Pons (tissue), 1 donor: ENCODE measurements around the gene PGM2L1.
"Not testable (repeated sequence)": the region's sequence is repeated elsewhere in the genome, so short reads cannot be mapped to it uniquely, and the experiment has no call there.

Experiments
- DNase-seq: peaks from one replicate; pipeline ENCODE4 v3.0.0-alpha.2; 2016; ENCODE audit warnings: low spot score

The PGM2L1 gene

DNA sequence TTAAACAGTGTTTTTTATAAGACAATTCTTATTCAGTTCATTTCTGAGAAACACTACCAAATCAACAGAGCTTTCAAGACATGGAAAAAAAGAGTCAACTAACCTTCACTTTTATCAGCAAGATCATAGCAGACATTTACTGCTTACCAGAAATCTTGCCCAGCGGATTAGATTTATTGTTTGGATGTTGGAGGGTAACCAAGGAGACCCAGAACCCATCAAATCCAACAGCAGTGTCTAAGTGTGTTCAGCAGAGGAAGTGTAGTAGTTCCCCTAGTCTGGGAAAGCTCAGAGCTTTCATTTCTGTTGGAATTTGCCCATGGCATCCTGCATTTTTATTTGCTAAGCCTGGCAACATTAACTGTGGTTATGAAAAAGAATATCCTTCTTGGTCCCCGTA is 2.4 kb upstream of the PGM2L1 start:
- DNase-seq = no peak

DNA sequence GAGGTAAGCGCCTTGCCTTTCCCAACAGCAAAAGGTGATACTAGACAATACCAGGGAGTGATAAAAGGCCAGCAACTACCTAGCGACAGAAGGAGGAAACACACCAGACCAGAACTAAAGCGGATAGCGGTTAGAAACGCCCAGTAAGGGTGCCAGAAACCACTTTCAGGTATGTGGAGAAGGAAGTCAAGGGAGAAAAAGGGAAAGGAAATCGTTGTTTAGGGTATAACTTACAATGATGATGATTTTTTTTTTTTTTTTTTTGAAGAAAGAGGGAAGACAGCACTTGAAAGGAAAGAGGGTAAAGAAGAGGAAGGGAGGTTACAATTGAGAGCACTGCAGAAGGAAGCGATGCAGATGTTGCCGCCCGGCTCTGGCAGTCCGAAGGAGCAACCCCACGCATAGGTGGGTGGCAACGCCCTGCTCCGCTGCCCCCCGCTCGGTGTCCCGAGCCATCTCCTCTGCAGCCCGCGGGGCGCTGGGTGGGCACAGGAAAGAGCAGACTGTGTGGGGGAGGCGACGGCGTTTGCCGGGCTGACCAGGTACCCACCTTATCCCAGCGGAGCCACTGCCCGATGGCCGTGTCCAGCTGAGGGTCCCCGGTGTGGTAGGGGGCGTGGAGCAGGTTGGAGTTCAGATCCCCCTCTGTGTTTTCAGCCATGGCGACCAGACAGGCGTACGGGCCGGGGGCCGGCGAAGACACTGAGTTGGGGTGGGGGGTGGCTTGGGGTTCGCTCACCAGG is 561 bp downstream of the PGM2L1 start:
- DNase-seq = no peak

DNA sequence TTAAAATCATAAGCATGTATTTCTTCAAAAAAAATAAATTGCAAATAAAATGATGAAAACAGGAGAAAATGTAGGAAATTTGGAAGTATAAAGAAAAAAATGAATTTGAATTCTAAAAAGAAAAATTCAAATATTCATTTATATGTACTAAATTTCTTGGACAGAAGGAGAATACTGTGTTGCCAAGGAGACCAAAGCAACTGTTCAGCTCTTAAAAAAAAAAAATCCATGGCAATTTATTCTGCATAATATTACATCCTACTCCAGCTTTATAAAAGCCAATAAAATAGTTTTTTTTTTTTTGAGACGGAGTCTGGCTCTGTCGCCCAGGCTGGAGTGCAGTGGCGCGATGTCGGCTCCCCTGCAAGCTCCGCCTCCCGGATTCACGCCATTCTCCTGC is 6.0 kb downstream of the PGM2L1 start:
- no peak for DNase-seq

DNA sequence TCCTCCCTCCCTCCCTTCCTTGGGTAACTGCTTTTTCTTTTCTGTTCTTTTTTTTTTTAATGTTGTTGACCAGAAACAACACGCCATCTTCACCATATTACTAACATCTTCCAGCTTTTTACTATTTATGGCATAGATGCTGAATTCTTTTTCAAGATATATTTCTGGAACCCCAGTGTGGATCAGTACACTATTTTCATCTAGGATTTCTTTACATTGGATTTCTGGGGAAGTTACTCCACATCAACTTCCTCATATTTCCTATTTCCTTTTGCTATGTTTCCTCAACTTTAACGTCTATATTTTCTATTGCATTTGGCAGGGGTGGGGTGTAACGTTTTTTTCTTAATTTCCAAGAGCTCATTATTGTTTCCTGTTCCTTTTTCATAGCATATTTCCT is 7.0 kb downstream of the PGM2L1 start:
- no peak for DNase-seq

DNA sequence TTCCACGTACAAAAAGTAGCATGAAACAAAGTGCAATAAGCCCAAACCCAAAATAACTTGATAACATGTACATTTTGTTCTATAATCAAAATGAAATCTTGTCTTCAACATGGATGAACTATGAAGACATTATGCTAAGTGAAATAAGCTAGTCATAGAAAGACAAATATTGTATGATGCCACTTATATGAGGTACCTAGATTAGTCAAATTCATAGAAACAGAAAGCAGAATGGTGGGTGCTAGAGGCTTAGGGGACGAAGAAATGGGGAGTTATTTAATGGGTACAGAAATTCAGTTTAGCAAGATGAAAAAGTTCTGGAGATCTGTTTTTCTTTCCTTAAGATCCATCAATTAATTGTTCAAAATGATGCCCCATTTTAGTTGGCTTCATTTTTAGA is 7.5 kb downstream of the PGM2L1 start:
- no peak for DNase-seq

DNA sequence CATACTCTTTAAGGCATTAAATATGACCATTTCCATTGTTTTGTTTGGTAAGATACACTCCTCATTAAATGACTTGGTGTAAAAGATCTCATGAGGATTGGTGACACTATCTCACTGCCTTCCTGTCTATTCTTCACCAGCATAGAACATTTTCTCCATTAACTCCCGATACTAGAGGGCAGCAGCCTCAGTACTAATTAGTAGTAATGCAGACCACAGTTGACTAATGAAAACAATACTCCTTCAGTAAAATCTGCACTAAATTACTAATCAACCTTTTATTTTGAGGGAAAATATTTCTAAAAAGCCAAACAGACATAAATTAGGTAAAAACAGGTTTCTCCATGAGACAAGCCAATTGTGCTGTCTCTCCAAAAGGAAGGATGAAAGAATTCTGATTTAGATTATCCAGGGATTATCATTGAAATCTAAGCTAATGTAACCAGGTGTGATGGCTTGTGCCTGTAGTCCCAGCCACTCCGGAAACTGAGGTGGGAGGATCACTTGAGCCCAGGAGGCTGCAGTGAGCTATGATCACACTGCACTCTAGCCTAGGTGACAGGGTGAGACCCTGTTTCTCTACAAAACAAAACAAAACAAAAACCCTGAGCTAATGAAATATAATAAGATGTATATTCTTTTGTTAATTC is 9.4 kb downstream of the PGM2L1 start:
- peak; percentile 85 for DNase-seq

DNA sequence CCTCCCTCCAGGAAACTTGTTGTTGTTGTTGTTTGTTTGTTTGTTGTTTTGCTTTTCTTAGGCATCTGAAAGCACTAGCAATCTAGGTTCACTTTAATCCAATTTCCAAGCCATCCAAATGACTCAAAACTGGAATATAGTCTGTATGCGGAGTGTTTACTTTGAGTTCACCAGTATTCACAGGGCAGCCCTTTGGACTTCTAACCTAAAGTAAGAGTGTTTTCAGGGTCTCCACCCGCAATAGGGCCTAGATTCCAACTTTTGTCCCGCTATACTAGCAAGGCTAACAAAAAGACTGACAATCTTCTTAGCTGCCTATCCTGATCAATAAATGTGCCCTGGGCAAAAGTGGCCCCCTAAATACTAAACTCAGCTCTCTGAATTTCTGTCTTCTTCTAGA is 13.6 kb downstream of the PGM2L1 start:
- no peak for DNase-seq

DNA sequence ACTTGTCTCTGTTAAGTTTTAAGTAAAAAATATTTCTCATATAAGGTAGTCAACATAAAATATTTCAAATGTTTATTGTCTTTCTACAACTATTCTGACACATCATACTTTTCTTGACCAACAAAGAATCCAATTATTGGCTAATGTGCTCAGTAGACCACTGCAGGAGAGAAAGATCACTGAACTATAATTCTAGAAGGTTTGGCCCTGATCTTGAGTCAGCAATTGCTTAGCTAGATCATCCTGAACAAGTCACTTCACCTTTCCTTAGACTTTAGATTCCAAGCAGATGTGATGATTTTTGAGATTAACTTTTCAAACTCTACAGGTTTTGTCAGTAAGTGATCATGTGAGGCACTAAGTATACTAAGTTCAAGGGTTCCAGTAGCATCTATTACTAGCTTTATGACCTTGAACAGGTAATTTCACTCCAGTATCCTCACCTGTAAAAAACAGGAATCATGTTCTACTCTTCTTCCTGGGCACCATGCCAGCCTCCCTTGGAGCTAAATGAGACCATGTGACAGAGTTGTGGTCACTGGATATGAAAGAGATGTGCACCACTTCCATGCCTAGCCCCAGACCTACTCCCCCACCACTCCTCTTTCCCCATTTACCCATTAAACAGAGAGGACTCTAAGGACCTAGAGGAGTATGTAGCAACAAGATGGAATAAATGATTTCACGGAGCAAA is 17.3 kb downstream of the PGM2L1 start:
- DNase-seq = no peak

DNA sequence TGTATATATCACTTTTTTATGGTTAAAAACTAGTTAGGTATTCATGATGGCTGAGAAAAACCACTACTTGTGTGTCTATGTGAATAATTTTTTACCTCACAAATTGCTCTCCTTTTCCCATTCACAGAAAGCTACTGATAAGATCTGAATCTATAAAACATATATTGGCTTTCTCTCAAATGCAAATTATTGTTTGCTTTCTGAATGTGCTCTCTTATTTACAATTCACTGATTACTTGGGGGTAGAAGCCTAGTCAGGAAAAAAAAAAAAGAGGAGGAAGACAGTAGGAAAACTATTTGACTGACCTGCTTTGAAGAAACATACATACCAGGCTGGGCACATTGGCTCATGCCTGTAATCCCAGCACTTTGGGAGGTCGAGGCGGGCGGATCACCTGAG is 20.5 kb downstream of the PGM2L1 start:
- DNase-seq = no peak

DNA sequence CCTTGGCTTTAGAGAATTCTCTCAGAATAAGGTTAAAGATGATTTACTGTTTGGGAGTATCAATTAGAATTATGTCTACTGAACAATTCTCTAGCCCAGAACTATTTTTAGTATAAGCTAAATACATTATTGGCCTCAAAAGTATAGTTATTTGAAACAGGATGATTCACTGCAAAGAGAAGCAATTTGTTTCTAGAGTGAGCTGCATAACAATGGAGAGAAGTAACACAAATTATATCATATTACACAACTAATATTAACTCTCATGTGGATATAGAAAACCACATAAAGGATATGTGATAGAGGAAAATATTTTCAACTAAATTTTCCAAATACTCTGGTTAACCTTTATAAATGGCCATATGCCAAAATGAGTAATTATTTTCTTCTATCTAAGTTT is 24.9 kb downstream of the PGM2L1 start:
- no peak for DNase-seq

DNA sequence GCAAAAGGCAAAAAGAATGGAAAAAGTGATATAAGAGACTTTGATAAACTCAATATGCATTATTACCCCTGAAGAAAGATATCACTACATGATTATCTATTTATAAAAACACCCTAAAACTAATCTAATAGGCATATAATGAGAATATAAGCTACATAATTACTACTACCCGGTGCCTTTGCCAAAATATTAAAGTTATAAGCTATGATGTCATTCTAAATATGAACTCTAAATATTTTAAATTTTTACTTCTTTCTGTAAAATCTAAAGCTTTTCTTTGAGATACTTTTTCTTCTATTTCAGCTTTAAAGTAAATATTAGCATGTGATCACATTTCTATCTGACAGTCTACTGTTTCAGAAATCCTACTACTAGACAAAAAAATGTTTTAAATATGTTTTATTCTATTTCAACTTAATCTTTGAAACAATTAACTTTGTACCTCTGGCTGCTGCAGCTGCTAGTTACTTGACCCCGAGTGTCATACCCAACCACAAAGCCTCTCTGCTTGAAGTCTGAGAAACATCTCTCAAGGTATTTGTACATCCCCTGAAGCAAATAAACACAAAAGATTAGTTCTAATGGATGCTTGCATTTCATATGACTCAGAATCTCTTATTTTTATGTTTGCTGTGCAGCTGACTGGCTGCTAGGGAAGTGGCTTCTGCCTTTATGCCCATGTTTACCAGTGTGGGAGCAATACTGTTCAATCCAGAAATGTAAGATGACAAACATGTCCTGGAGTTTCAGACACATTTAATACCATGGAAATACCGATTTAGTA is 26.8 kb downstream of the PGM2L1 start:
- DNase-seq = no peak

DNA sequence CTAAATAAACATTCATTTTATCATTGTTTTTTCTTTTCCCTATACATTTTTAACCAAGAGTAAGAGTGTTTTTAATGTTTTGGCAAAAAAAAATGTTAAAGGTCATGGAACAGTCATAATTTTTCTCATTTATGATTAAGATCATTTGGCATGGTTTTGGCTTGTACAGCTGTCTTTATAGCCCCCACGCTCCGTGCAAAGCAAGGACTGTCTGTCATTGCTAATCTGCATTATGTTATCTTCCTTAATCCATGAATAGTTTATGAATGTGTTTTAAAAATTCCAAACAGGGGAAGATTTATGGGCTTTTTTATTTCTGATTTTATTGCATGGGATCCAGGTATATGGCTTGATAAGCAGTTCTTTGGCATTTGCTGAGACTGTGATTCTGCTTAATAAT is 28.1 kb downstream of the PGM2L1 start:
- DNase-seq = no peak

DNA sequence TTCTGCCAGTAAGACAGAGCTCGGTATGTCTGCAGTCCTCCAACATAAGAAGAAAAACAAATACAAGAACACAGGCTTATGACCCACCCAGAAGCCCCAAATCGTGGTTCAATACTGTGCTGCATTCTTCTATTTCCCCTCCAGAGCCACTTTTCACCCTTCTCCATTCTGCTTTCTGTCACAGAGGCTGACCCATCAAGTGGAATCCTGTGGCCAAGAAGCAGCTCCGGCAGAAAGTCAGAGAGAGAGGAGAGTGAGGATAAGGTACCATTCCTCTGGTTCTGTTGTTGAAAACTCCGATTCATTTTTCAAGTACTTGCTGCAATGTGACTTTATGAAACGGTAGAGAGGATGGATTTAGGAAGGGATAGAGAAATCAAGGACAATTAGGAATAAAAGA is 30.4 kb downstream of the PGM2L1 start:
- no peak for DNase-seq

DNA sequence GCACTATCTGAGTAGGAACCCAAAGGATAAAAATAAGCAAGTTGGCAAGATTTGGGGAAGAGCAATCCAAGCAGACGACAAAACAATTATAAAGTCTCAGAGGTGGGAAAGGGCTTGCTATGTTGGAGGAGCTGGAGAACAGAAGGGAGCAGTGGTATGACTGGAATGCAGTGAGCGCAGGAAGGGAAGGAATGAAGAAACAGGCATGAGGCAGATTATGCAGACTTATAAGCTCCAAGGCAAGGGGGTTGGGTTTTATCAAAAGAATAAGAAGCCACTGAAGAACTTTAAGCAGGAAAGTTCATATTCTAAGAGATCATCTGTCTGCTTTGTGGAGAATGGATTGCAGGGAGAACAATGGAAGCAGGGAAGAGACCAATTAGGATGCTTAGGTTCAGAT is 31.7 kb downstream of the PGM2L1 start:
- DNase-seq = no peak

DNA sequence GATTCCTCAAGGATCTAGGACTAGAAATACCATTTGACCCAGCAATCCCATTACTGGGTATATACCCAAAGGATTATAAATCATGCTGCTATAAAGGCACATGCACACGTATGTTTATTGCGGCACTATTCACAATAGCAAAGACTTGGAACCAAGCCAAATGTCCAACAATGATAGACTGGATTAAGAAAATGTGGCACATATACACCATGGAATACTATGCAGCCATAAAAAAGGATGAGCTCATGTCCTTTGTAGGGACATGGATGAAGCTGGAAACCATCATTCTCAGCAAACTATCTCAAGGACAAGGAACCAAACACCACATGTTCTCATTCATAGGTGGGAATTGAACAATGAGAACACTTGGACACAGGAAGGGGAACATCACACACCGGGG is 32.4 kb downstream of the PGM2L1 start:
- not testable (repeated sequence) for DNase-seq

DNA sequence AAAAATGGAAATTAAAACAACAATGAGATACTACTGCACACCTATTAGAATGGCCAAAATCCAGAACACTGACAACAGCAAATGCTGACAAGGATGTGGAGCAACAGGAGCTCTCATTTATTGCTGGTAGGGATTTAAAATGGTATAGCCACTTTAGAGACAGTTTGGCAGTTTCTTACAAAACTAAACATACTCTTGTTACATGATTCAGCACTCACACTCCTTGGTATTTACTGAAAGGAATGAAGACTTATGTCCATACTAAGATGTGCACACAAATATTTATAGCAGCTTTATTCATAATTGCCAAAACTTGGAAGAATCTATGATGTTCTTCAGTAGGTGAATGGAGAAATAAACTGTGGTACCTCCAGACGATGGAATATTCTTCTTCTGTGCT is 40.8 kb downstream of the PGM2L1 start:
- DNase-seq = no peak

DNA sequence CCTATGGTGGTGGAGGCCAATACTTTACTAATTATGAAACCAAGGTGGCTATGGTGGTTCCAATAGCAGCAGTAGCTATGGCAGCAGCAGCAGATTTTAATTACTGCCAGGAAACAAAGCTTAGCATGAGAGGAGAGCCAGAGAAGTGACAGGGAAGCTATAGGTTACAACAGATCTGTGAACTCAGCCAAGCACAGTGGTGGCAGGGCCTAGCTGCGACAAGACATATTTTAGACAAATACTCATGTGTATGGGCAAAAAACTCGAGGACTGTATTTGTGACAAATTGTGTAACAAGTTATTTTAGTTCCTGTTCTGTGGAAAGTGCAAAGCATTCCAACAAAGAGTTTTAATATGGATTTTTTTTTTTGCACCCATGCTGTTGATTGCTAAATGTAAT is 42.6 kb downstream of the PGM2L1 start:
- DNase-seq = no peak

DNA sequence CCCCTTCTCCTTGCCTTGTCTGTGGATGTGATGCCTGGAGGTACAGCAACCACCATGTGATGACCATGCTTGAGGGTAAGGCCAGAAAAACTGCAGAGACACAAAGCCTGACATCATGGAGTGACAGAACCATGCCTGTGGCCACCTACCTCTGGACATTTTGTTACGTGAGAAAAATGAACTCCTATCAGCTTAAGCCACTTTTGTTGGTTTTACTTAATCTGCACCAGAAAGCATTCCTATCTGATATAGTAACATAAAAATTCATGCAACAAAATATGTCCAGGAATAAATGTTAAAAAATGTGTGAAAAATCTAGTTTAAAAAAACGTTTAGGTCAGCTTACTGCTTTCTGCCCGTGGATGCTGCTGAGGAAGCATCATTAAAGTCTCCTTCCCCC is 44.2 kb downstream of the PGM2L1 start:
- no peak for DNase-seq

DNA sequence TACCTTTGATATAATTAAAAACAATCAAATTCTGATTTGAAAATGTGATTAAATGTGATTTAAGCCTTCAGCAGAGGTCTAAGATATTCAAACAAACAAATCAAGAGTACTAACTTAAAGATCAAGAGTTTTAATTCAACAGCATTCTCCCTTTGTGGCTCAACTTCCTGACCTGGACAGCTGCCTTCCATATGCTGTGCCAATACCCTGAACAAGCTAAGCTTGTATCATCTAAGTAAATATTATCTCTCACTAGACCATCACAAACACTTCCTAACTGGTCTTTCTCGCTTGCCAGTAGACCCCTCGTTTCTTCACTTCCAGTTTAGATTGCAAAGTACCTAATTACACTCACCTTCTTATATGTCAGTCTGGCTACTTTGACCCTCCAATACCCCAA is 50.9 kb downstream of the PGM2L1 start:
- no peak for DNase-seq

DNA sequence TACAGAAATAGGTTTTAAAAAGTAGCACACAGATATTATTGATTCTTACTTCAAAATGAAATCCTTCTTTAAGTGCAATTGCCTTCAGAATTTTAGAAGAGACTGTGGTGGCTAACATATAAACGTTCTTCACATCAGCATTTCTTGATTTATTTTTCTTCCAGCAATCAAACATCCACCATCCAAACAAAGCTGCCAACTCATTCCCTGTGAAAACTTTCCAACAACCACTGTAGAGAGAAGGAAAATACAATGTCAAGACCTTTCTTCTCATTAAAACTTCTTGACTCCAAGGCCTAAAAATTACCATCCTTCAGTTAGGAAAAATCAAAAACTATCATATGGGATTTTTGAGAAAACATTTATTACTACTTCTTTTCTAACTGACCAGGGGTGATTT is 52.8 kb downstream of the PGM2L1 start:
- no peak for DNase-seq

DNA sequence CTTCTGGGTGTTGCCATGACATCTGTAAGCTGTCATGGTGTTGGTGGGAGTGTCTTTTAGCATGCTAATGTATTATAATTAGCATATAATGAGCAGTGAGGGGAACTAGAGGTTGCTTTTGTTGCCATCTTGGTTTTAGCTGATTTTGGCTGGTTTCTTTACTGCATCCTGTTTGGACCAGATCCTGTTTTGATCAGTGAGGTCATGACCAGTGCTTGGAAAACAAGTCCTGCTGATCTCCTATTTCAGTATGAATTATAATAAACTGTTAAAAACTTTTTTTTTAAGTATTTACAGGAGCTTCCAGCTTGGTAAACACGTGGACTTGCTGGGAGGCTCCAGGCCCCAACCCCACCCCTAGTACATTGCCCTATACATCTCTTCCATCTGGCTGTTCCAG is 56.3 kb downstream of the PGM2L1 start:
- no peak for DNase-seq

DNA sequence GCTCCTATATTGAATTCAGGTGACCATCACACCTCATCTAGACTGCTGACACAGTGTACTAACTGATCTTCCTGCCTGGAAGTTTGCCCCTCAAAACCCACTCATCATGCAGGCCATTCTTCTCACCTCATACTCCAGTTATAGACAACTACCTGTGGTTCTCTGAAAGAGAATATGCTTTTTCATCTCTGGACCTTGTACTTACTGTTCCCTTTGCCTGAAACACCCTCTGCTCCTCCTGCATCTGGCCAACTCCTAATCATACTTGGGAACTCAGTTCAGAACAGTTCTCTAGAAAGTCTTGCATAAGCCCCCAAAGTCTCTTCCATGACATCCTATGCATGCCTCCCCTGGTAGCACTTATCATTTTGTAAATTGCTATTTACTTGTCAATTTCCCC is 58.6 kb downstream of the PGM2L1 start:
- no peak for DNase-seq

DNA sequence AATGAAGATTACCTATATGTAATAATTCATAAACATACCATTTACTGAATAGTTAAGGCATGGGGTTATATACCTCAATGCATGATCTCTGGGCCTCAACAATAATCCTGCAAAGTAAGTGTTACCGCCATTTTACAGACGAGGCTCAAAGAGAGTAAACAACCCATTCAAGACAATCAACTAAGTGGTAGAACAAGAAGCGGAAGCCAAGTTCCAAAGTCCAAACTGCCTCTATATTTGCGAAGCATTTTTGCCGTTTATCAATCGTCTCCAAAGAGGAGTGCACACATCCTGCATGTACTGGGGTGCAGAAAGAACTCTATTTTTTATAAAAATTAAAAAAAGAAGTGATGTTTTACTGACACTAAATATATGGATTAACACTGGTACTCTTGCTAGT is 59.3 kb downstream of the PGM2L1 start:
- DNase-seq = no peak
